Measurements from ENCODE around the gene NXT1. TPM values are rescaled to one million over a fixed set of nuclear protein-coding genes. Genes with fewer than 3 reads are reported as not detected.

The NXT1 gene
- total and polyA plus RNA-seq, 2 donors (not counting 1 experiment from before 2014, with no cell fraction given), result 21.4 to 147 TPM

DNA sequence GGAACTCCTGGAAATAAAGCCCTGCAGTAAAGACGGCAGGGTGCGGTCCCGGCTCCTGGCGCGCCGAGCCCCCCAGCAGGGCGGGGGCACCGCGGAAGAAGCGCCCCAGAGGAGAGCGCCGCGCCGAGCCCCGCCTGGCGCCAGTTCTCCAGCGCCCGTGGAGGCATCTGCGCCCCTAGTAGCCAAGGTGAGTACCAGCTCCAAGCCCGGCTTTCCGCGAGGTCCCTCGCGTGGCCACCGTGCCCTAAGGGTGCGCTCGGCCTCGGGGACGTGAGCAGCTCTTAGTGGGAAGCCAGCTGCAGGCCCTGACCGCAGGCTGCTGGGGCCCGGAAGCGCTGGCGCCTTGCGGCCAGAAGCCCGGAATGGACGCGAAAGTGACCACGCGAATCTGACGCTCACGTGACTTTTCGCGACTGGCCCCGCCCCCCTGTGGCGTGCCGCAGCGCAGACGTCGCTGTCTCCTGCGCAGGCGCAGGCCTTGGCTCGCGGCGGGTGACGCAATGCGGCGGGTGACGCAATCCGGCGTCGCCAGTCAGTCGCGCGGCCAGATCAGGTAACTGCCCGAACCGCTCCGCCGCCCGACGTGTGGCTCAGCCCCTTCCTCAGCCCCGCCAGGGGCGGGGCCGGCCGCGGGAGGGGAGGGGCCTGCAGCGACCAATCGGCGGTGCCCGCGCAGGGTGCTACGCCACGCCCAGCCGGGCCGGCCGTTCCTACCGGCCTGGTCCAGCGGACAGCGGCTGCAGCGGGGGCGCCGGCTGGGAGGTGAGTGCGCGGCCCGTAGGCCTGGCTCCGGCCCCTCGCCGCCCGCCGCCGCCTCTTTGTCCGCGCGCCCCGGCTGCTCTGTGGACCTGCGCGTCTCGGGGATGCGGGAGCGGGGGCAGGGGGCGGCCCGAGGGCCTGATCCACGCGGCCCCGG lies 11.1 kb downstream of the NXT1 start, which contains the start of gene GZF1:
GZF1 (plus strand) TSS at position 707 of the 916 bp plus-strand sequence. CDS start 2,202 bp downstream, outside the sequence.
- peak; percentile 78 for ATAC-seq (ENCODE audit: low read depth)
- intact Hi-C loops (cut with micrococcal nuclease), result loop anchor here (2.0 to 5.0 kb wide), 2 partner anchors 13 to 1696 kb away; partner anchors contain the start of gene ACSS1
- Histone ChIP-seq H3K9me3 (ENCODE audit: control extremely low read depth in 1 of 3, control insufficient read depth in 2 of 3, insufficient read depth in 1 of 3, low read length in 2 of 3) (no peaks in the 10 kb centered on the region), H3K79me2 (ENCODE audit: control insufficient read depth, insufficient read depth, low read length) (peaks cover 43% of the 10 kb centered on the region), H3K4me3 (ENCODE audit: control extremely low read depth in 1 of 5, extremely low read depth in 1 of 5, insufficient read depth in 1 of 5, low read depth in 2 of 5, low read length in 4 of 5) (peak within 1 kb of the TSS; percentile 74 to 97 (median 82)), H3K4me2 (replicated peaks; ENCODE audit: low read depth, low read length, poor library complexity, severe bottlenecking) (peak within 1 kb of the TSS; percentile 87), H3K36me3 (replicated peaks in 1 of 2; ENCODE audit: control extremely low read depth in 1 of 2, control insufficient read depth in 1 of 2, extremely low read depth in 1 of 2, insufficient read depth in 2 of 2, low read length in 1 of 2) (peaks cover 0 to 14% of the 10 kb centered on the region in 2 experiments), H3K27ac (ENCODE audit: low read length in 2 of 2) (peak within 1 kb of the TSS; percentile 96 to 99), H3K9ac (ENCODE audit: low read length) (peak within 1 kb of the TSS; percentile 83), H4K20me1 (ENCODE audit: control insufficient read depth, insufficient read depth, low read length, poor library complexity, severe bottlenecking) (peaks cover 7% of the 10 kb centered on the region), H2AFZ (ENCODE audit: insufficient read depth, low read depth, low read length, poor library complexity, severe bottlenecking) (peak within 1 kb of the TSS; percentile 83), H3K27me3 (replicated peaks in 1 of 4; ENCODE audit: control extremely low read depth in 1 of 4, control insufficient read depth in 3 of 4, insufficient read depth in 4 of 4, low read length in 3 of 4) (no peaks in the 10 kb centered on the region), H3K4me1 (ENCODE audit: control insufficient read depth in 2 of 2, insufficient read depth in 2 of 2, low read length in 2 of 2) (peaks cover 39 to 54% of the 10 kb centered on the region in 2 donors)
- Mint-ChIP-seq H3K4me1 (peaks cover 63% of the 10 kb centered on the region), H3K27me3 (no peaks in the 10 kb centered on the region), H3K9me3 (ENCODE audit: insufficient read depth) (no peaks in the 10 kb centered on the region), H3K4me3 (peak within 1 kb of the TSS; percentile 97), H3K27ac (peak within 1 kb of the TSS; percentile 99)
- DNase-seq, result peak; percentile 99
- ChIA-PET CTCF (interaction anchor here (1.1 to 2.5 kb wide), 2 partner anchors 9 to 12 kb away, joined by 4 to 12 read pairs; partner anchors contain the start of gene NXT1), POLR2A (interaction anchor here (3.0 kb wide), 1 partner anchor 11 kb away, joined by 30 read pairs; the partner anchor contains the start of gene NXT1)
- TF ChIP-seq EZH2 (IDR thresholded peaks at IDR 0.05; ENCODE audit: borderline replicate concordance, insufficient read depth, low read depth, low read length, poor library complexity, severe bottlenecking) (no peak), CTCF (IDR thresholded peaks at IDR 0.05) (peak; percentile 26)
- WGBS (ENCODE audit: insufficient coverage), result under 1% methylated on average over 113 of the region's 114 CpGs

All from B cell (primary cell).